HepG2 (cell line): Measurements from ENCODE around the gene ZNF444. TPM values are rescaled to one million over a fixed set of nuclear protein-coding genes. Genes with fewer than 3 reads are reported as not detected.
A peak's percentile ranks its signal among the peaks of the same experiment; 100 is the strongest.

Experiments
- ATF7-NPFF ChIP-seq: sonication (generic); formaldehyde crosslinking; IDR thresholded peaks from 2 replicates; pipeline ENCODE4 v1.8.1; 2023; ENCODE audit warnings: mild to moderate bottlenecking, low read depth, missing genetic modification reagents, moderate library complexity
- CCAR2 ChIP-seq: fragments of 200-400 bp; formaldehyde crosslinking; optimal IDR thresholded peaks from 2 replicates; pipeline ENCODE3; 2018; ENCODE audit warnings: low read depth, mild to moderate bottlenecking, low read length, moderate library complexity
- GLI4 ChIP-seq: sonication (generic); formaldehyde crosslinking; IDR thresholded peaks from 2 replicates; pipeline ENCODE4 v1.5.1; 2020; ENCODE audit warnings: missing genetic modification reagents, mild to moderate bottlenecking, moderate library complexity, borderline replicate concordance
- IRF2 ChIP-seq: IDR thresholded peaks from 2 replicates; pipeline ENCODE4 v1.6.1; 2018; ENCODE audit warnings: missing genetic modification reagents, missing compliant biosample characterization
- MTF2 ChIP-seq: sonication (generic); formaldehyde crosslinking; IDR thresholded peaks from 2 replicates; pipeline ENCODE4 v1.5.0; 2020; ENCODE audit warnings: missing genetic modification reagents, borderline replicate concordance
- NFIC ChIP-seq: IDR thresholded peaks from 2 replicates; pipeline ENCODE4 v1.6.1; 2012; ENCODE audit warnings: mild to moderate bottlenecking, low read length, inconsistent platforms
- NR1H2 ChIP-seq: sonication (generic); formaldehyde crosslinking; IDR thresholded peaks from 2 replicates; pipeline ENCODE4 v1.8.1; 2022; ENCODE audit warnings: low read depth, missing genetic modification reagents, borderline replicate concordance
- PHF5A ChIP-seq: IDR thresholded peaks from one replicate; pipeline ENCODE4 v1.6.1; 2018; ENCODE audit warnings: low read depth, missing genetic modification reagents; ENCODE audit not compliant: unreplicated experiment
- REPIN1 ChIP-seq: sonication (generic); formaldehyde crosslinking; IDR thresholded peaks from 2 replicates; pipeline ENCODE4 v1.8.0; 2022; ENCODE audit warnings: missing genetic modification reagents, low read depth, mild to moderate bottlenecking, borderline replicate concordance
- SMYD3 ChIP-seq: sonication (generic); formaldehyde crosslinking; IDR thresholded peaks from 2 replicates; pipeline ENCODE4 v1.8.1; 2023; ENCODE audit warnings: mild to moderate bottlenecking, missing genetic modification reagents
- SRSF4 ChIP-seq: fragments of 200-400 bp; formaldehyde crosslinking; IDR thresholded peaks from one replicate; pipeline ENCODE4 v1.6.1; 2018; ENCODE audit warnings: mild to moderate bottlenecking, low read depth, low read length, moderate library complexity; ENCODE audit not compliant: poor library complexity, severe bottlenecking
- TARDBP ChIP-seq: sonication (generic); formaldehyde crosslinking; IDR thresholded peaks from 2 replicates; pipeline ENCODE4 v1.8.0; 2022; ENCODE audit warnings: mild to moderate bottlenecking, missing genetic modification reagents
- ZFP90 ChIP-seq: sonication (generic); formaldehyde crosslinking; IDR thresholded peaks from 2 replicates; pipeline ENCODE4 v1.8.0; 2022; ENCODE audit warnings: missing genetic modification reagents, mild to moderate bottlenecking, inconsistent platforms, borderline replicate concordance
- ZFY ChIP-seq: sonication (generic); formaldehyde crosslinking; IDR thresholded peaks from 2 replicates; pipeline ENCODE4 v1.4.0; 2020; ENCODE audit warnings: missing genetic modification reagents
- ZNF224 ChIP-seq: sonication (generic); formaldehyde crosslinking; IDR thresholded peaks from 2 replicates; pipeline ENCODE4 v1.5.0; 2020; ENCODE audit warnings: mild to moderate bottlenecking, missing genetic modification reagents
- ZNF577 ChIP-seq: sonication (generic); formaldehyde crosslinking; IDR thresholded peaks from 2 replicates; pipeline ENCODE4 v1.4.0; 2020; ENCODE audit warnings: mild to moderate bottlenecking, low read depth, missing genetic modification reagents, borderline replicate concordance
- ZNF619 ChIP-seq: sonication (generic); formaldehyde crosslinking; IDR thresholded peaks from 2 replicates; pipeline ENCODE4 v1.4.0; 2020; ENCODE audit warnings: mild to moderate bottlenecking, missing genetic modification reagents
- ZNF761 ChIP-seq: sonication (generic); formaldehyde crosslinking; conservative IDR thresholded peaks from 2 replicates; pipeline ENCODE4 v1.4.0; 2020; ENCODE audit warnings: mild to moderate bottlenecking, missing genetic modification reagents
- polyA plus RNA-seq, 8 experiments: library from polyadenylated mRNA; depleted of rRNA in 3 of 8; stranded (reverse) in 7 of 8; unstranded in 1 of 8; fragments of >200 nt; fragmentation: Illumina TruSeq in 4 of 8; extraction: Trizol in 4 of 8; gene quantifications; 2 replicates each; pipeline versions ENCODE4 v1.2.1 to v1.2.3, GENCODE V29; 2011 to 2016; ENCODE audit warnings: low read depth in 4 of 8, missing spikeins in 1 of 8, mixed read lengths in 1 of 8; ENCODE audit not compliant: insufficient read depth in 1 of 8
- total RNA-seq, 5 experiments: library from RNA; depleted of rRNA; stranded (reverse); fragments of >200 nt; fragmentation: Illumina TruSeq; extraction: Trizol; gene quantifications; 2 replicates each; pipeline ENCODE4 v1.2.3, GENCODE V29; 2016; ENCODE audit warnings: low read depth in 1 of 5
- TF ChIP-seq, protein P1 (sequence below): sonication (generic); formaldehyde crosslinking; IDR thresholded peaks from 2 replicates; pipeline ENCODE4 v1.4.0; 2020; ENCODE audit warnings: missing genetic modification reagents, borderline replicate concordance
- TF ChIP-seq, protein P2 (sequence below): sonication (generic); IDR thresholded peaks from 2 replicates; pipeline ENCODE4 v1.6.1; 2016; ENCODE audit warnings: low read depth, borderline replicate concordance
- TF ChIP-seq, protein P3 (sequence below): IDR thresholded peaks from 2 replicates; pipeline ENCODE4 v1.6.1; 2016; ENCODE audit warnings: low read depth, borderline replicate concordance
- TF ChIP-seq, protein P4 (sequence below): sonication (generic); formaldehyde crosslinking; IDR thresholded peaks from 2 replicates; pipeline ENCODE4 v1.4.0; 2020; ENCODE audit warnings: missing genetic modification reagents
- TF ChIP-seq, protein P5 (sequence below): sonication (generic); formaldehyde crosslinking; IDR thresholded peaks from 2 replicates; pipeline ENCODE4 v1.5.0; 2020; ENCODE audit warnings: missing genetic modification reagents

The ZNF444 gene
- total and polyA plus RNA-seq, 2 of the 13 experiments (the other 11 are each of a cell fraction or from before 2014, with no cell fraction given): 27.4 to 30.3 TPM

DNA sequence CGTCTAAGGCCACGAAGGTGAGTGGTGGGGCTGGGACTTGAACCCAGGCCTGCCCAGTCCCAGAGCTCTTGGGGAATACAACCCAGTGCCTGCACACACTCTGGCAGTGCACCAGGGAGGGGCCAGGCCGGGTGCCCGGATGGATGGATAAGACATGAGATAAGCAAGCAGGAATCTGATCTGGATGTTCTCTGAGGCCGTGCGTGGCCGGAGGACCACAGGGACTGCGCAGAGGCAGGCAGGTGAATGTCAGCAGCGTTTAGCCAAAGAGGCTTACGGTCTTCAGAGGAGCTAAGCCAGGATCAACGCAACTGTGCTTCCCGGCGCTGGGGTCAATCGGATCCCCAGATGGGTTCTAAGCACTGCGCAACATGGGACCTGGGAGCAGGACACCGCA lies 21.5 kb upstream of the ZNF444 start (continued):
- TF ChIP-seq ATF7-NPFF (CRISPR knock-in tag) (no peak), PHF5A (CRISPR knock-in tag) (no peak), ZNF577 (no peak), NR1H2 (CRISPR knock-in tag) (no peak), GLI4 (CRISPR knock-in tag) (no peak), SRSF4 (no peak), ZFP90 (no peak), MTF2 (CRISPR knock-in tag) (0 out of 2 replicates have a peak, but pooled peaks have one; percentile 51), ZNF224 (CRISPR knock-in tag) (no peak), ZNF761 (no peak), SMYD3 (CRISPR knock-in tag) (no peak), CCAR2 (no peak), TARDBP (CRISPR knock-in tag) (0 out of 2 replicates have a peak, but pooled peaks have one; percentile 6), REPIN1 (no peak), NFIC (no peak), ZFY (CRISPR knock-in tag) (peak; percentile 31; the same call in 1 of the 2 replicates), ZNF619 (CRISPR knock-in tag) (no peak), IRF2 (CRISPR knock-in tag) (no peak)
- TF ChIP-seq, protein P1, sequence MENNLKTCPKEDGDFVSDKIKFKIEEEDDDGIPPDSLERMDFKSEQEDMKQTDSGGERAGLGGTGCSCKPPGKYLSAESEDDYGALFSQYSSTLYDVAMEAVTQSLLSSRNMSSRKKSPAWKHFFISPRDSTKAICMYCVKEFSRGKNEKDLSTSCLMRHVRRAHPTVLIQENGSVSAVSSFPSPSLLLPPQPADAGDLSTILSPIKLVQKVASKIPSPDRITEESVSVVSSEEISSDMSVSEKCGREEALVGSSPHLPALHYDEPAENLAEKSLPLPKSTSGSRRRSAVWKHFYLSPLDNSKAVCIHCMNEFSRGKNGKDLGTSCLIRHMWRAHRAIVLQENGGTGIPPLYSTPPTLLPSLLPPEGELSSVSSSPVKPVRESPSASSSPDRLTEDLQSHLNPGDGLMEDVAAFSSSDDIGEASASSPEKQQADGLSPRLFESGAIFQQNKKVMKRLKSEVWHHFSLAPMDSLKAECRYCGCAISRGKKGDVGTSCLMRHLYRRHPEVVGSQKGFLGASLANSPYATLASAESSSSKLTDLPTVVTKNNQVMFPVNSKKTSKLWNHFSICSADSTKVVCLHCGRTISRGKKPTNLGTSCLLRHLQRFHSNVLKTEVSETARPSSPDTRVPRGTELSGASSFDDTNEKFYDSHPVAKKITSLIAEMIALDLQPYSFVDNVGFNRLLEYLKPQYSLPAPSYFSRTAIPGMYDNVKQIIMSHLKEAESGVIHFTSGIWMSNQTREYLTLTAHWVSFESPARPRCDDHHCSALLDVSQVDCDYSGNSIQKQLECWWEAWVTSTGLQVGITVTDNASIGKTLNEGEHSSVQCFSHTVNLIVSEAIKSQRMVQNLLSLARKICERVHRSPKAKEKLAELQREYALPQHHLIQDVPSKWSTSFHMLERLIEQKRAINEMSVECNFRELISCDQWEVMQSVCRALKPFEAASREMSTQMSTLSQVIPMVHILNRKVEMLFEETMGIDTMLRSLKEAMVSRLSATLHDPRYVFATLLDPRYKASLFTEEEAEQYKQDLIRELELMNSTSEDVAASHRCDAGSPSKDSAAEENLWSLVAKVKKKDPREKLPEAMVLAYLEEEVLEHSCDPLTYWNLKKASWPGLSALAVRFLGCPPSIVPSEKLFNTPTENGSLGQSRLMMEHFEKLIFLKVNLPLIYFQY (CRISPR knock-in tag): no peak
- TF ChIP-seq, protein P2, sequence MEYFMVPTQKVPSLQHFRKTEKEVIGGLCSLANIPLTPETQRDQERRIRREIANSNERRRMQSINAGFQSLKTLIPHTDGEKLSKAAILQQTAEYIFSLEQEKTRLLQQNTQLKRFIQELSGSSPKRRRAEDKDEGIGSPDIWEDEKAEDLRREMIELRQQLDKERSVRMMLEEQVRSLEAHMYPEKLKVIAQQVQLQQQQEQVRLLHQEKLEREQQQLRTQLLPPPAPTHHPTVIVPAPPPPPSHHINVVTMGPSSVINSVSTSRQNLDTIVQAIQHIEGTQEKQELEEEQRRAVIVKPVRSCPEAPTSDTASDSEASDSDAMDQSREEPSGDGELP: no peak
- TF ChIP-seq, protein P3, sequence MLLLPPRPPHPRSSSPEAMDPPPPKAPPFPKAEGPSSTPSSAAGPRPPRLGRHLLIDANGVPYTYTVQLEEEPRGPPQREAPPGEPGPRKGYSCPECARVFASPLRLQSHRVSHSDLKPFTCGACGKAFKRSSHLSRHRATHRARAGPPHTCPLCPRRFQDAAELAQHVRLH (CRISPR knock-in tag): no peak
- TF ChIP-seq, protein P4, sequence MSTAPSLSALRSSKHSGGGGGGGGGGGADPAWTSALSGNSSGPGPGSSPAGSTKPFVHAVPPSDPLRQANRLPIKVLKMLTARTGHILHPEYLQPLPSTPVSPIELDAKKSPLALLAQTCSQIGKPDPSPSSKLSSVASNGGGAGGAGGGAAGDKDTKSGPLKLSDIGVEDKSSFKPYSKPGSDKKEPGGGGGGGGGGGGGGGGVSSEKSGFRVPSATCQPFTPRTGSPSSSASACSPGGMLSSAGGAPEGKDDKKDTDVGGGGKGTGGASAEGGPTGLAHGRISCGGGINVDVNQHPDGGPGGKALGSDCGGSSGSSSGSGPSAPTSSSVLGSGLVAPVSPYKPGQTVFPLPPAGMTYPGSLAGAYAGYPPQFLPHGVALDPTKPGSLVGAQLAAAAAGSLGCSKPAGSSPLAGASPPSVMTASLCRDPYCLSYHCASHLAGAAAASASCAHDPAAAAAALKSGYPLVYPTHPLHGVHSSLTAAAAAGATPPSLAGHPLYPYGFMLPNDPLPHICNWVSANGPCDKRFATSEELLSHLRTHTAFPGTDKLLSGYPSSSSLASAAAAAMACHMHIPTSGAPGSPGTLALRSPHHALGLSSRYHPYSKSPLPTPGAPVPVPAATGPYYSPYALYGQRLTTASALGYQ (CRISPR knock-in tag): no peak
- TF ChIP-seq, protein P5, sequence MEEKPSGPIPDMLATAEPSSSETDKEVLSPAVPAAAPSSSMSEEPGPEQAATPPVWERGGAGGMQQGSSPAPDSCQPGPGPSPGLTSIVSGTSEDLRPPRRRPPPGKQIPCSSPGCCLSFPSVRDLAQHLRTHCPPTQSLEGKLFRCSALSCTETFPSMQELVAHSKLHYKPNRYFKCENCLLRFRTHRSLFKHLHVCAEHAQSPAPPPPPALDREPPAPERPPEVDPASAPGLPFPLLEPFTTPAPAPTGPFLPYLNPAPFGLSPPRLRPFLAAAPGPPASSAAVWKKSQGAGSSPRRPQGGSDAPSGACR: peak; percentile 13; the same call in 1 of the 2 replicates
